WI38 (cell line): ENCODE measurements around the gene CCDC70.

Experiments
- H3K4me3 ChIP-seq: 2 replicates; pipeline ENCODE4 v1.5.1; 2011; ENCODE audit warnings: low read depth, mild to moderate bottlenecking, control low read depth, low read length
- CTCF ChIP-seq: IDR thresholded peaks from 2 replicates; pipeline ENCODE4 v1.5.1; 2012; ENCODE audit warnings: low read depth, mild to moderate bottlenecking, control low read depth, low read length

The CCDC70 gene

GRCh38 chr13:51832471-51833152, 29.2 kb upstream of the CCDC70 start:
- TF ChIP-seq CTCF = no peak
- no peak overlapping the region for H3K4me3 ChIP-seq

GRCh38 chr13:51833980-51834379, 27.8 kb upstream of the CCDC70 start:
- no peak overlapping the region for H3K4me3 ChIP-seq
- no peak for TF ChIP-seq CTCF

- H3K4me3 ChIP-seq = no peak overlapping the region
- no peak for TF ChIP-seq CTCF
These were observed 27.1 kb upstream of the CCDC70 start for GRCh38 chr13:51834581-51835171.

- no peak overlapping the region for H3K4me3 ChIP-seq
- no peak for TF ChIP-seq CTCF
These were observed 24.8 kb upstream of the CCDC70 start for GRCh38 chr13:51837016-51837415.

GRCh38 chr13:51838240-51838846, 23.4 kb upstream of the CCDC70 start:
- no peak overlapping the region for H3K4me3 ChIP-seq
- no peak for TF ChIP-seq CTCF

- no peak overlapping the region for H3K4me3 ChIP-seq
- TF ChIP-seq CTCF = no peak
These were observed 21.8 kb upstream of the CCDC70 start for GRCh38 chr13:51839711-51840540.
